GM12865 (cell line): ENCODE measurements around the gene RFX7.

Experiments used
- DNase-seq: peaks from one replicate; pipeline ENCODE4 v3.0.0; 2010; ENCODE audit warnings: low read depth
- H3K4me3 ChIP-seq: 2 replicates; pipeline ENCODE4 v1.5.1; 2011; ENCODE audit warnings: mild to moderate bottlenecking, low read depth, low read length, control low read depth
- TF ChIP-seq, protein P1 (sequence below): IDR thresholded peaks from 2 replicates; pipeline ENCODE4 v1.5.1; 2011; ENCODE audit warnings: low read length, control low read depth, low read depth, inconsistent platforms; ENCODE audit not compliant: insufficient read depth; ENCODE audit errors: missing control alignments

Gene RFX7

DNA sequence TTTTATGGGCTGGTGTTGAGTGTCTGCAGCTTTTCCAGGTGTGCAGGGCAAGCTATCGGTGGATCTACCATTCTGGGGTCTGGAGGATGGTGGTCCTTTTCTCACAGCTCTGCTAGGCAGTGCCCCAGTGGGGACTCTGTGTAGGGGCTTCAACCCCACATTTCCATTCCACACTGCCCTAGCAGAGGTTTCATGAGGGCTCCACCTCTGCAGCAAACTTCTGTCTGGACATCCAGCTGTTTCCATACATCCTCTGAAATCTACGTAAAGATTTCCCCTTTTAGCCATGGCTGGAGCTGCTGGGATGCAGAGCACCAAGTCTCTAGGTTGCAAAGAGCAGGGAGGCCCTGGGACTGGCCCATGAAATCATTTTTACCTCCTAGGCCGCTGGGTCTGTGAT is 11.6 kb downstream of the RFX7 start:
- no peak overlapping the region for H3K4me3 ChIP-seq
- no peak for DNase-seq
- TF ChIP-seq, protein P1, sequence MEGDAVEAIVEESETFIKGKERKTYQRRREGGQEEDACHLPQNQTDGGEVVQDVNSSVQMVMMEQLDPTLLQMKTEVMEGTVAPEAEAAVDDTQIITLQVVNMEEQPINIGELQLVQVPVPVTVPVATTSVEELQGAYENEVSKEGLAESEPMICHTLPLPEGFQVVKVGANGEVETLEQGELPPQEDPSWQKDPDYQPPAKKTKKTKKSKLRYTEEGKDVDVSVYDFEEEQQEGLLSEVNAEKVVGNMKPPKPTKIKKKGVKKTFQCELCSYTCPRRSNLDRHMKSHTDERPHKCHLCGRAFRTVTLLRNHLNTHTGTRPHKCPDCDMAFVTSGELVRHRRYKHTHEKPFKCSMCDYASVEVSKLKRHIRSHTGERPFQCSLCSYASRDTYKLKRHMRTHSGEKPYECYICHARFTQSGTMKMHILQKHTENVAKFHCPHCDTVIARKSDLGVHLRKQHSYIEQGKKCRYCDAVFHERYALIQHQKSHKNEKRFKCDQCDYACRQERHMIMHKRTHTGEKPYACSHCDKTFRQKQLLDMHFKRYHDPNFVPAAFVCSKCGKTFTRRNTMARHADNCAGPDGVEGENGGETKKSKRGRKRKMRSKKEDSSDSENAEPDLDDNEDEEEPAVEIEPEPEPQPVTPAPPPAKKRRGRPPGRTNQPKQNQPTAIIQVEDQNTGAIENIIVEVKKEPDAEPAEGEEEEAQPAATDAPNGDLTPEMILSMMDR: no peak

DNA sequence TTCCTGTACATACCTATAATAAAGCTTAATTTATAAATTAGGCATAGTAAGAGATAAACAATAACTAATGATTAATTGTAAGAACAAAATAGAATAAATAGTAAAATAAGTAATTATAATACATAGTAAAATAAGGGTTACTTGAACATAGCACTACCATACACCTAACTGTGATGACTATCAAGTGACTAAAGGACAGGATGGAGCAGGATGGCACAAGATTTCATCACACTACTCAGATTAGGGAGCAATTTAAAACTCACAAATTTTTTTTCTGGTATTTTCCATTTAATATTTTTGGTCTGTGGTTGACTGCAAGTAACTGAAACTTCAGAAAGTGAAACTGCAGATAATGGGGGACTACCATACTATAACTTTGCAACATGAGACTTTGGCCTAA is 14.8 kb downstream of the RFX7 start:
- H3K4me3 ChIP-seq: no peak overlapping the region
- TF ChIP-seq, protein P1: no peak
- no peak for DNase-seq

DNA sequence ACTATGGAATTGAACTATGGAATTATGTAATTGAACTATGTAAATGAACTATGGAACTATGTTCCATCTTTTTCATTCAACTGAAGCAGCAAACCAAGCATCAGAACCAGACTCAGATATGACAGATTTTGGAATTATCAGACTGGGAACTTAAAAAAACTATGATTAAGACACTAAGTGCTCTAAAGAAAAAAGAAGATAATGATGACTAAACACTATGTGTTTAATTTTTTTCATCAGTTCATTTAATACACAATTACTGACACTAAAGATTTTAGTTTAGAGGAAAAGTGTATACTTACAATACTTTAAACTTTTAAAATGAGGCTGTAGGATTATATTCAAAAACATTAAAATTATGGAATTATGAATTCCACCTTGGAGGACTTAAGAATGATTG is 15.3 kb downstream of the RFX7 start:
- H3K4me3 ChIP-seq: no peak overlapping the region
- DNase-seq: no peak
- TF ChIP-seq, protein P1: no peak

DNA sequence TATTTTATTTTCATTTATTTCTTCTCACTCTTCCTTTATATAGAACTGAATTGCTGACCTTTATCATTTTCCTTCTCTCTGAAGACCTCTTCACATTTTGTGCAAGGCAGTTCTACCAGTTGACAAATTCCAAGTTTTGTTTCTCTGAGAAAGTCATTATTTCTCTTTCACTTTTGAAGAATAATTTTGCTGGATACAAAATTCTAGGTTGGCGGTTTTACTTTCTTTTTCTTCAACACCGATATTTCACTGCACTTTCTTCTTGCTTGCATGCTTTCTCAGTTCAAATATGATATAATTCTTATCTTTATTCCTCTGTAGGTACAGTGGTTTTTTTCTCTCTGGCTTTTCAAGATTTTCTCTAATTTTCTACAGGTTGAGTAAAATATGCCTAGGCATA is 15.9 kb downstream of the RFX7 start:
- TF ChIP-seq, protein P1: no peak
- H3K4me3 ChIP-seq: no peak overlapping the region
- DNase-seq: no peak

DNA sequence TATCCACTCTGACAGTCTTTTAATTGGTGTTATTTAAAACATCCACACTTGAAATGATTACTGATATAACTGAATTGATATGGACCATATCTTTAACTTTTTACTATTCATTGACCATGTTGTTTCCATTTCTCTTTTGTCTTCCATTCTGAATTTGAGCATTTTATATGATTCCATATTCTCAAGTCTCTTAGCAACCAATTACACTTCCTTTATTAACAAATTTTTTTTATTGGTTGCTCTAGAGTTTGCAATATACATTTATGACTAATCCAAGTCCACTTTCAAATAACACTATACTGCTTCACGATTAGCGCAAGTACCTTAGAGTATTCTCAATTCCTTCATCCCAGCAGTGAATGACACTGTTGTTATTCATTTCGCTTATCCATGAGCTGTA is 16.4 kb downstream of the RFX7 start:
- no peak for DNase-seq
- H3K4me3 ChIP-seq: no peak overlapping the region
- TF ChIP-seq, protein P1: no peak

DNA sequence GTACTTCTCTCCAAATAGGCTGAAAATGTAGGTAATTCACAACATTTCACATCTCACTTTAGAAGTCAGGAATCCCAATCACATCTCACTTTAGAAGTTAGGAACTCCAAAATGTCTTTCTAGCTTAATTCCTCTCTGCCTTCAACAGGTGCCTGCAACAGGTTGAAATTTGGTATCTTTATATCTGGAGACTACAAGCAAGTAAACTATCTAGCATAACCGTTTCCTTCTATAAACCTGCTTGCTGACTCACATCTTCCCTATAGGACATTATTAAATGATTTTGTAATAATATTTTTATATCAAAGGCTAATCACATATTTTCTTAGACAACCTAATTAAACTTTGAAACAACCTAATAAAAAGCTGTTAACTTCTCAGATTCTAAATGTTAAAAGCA is 18.2 kb downstream of the RFX7 start:
- no peak overlapping the region for H3K4me3 ChIP-seq
- DNase-seq: no peak
- TF ChIP-seq, protein P1: no peak

DNA sequence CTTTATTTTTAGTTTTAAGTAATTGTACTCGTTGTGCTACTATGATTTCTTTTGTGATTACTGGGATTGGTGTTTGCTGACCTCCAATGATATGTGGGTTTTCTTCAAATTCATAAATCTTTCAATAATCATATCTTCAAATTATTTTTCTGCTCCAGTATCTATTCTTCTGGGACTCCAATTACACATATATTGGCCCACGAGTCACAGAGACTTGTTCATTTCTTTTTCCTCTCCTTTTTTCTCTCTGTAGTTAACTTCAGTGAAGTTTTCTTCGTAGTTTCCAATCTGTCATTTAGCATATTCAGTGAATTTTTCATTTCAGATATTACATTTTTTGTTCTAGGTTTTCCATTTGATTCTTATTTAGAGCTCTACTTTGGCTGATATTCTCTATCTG is 21.4 kb downstream of the RFX7 start:
- no peak overlapping the region for H3K4me3 ChIP-seq
- TF ChIP-seq, protein P1: no peak
- DNase-seq: no peak
